Large intestine (tissue), 3 donors: Measurements from ENCODE around the gene CHST13. TPM values are rescaled to one million over a fixed set of nuclear protein-coding genes. Genes with fewer than 3 reads are reported as not detected.

Source experiments
- DNase-seq, 2 donors: peaks; one replicate each; pipeline versions ENCODE4 v3.0.0 to v3.0.0-alpha.2; 2013
- H3K27ac ChIP-seq: one replicate; pipeline ENCODE4 v1.5.1; 2013; ENCODE audit warnings: low read length
- H3K27me3 ChIP-seq: 2 replicates; pipeline ENCODE4 v1.6.1; 2013; ENCODE audit warnings: low read length; ENCODE audit not compliant: control insufficient read depth, insufficient read depth
- H3K36me3 ChIP-seq: 2 replicates; pipeline ENCODE4 v1.6.1; 2013; ENCODE audit warnings: low read length; ENCODE audit not compliant: control insufficient read depth, insufficient read depth
- H3K4me1 ChIP-seq: one replicate; pipeline ENCODE4 v1.6.1; 2013; ENCODE audit warnings: low read length; ENCODE audit not compliant: control insufficient read depth, insufficient read depth
- H3K4me3 ChIP-seq: one replicate; pipeline ENCODE4 v1.5.1; 2013; ENCODE audit warnings: low read length
- H3K9me3 ChIP-seq: one replicate; pipeline ENCODE4 v1.6.1; 2013; ENCODE audit warnings: mild to moderate bottlenecking, low read depth, low read length, moderate library complexity; ENCODE audit not compliant: control insufficient read depth
- WGBS: methylation state at CpG from one replicate; pipeline ENCODE4 v1.1.5; 2013; ENCODE audit warnings: low lambda C conversion rate; ENCODE audit not compliant: insufficient coverage; 5-methylcytosine and 5-hydroxymethylcytosine counted together
- polyA plus RNA-seq: library from polyadenylated mRNA; unstranded; fragments of 120-200 nt; gene quantifications from one replicate; pipeline ENCODE4 v1.2.1, GENCODE V29; 2013

The CHST13 gene
- polyA plus RNA-seq, 1 donor: 57.2 TPM

- Histone ChIP-seq H3K36me3 (no peaks in the 10 kb centered on the region), H3K4me3 (no peak overlapping the region), H3K9me3 (no peaks in the 10 kb centered on the region), H3K4me1 (peaks cover 15% of the 10 kb centered on the region), H3K27me3 (no peaks in the 10 kb centered on the region), H3K27ac (no peak overlapping the region)
- DNase-seq: no peak
- WGBS: no CpG with 5 or more reads among the region's 5 CpGs
These were observed 43.7 kb upstream of the CHST13 start for GRCh38 chr3:126480206-126480605.

- no CpG with 5 or more reads among the region's 8 CpGs for WGBS
- H3K36me3 ChIP-seq: no peaks in the 10 kb centered on the region
- H3K9me3 ChIP-seq: no peaks in the 10 kb centered on the region
- no peak overlapping the region for H3K4me3 ChIP-seq
- peaks cover 15% of the 10 kb centered on the region for H3K4me1 ChIP-seq
- DNase-seq: no peak
- no peak overlapping the region for H3K27ac ChIP-seq
- no peaks in the 10 kb centered on the region for H3K27me3 ChIP-seq
These were observed 43.1 kb upstream of the CHST13 start for GRCh38 chr3:126480861-126481260.

GRCh38 chr3:126481808-126482502, 42.0 kb upstream of the CHST13 start:
- H3K4me3 ChIP-seq: no peak overlapping the region
- peak overlapping the region; percentile 48 for H3K27ac ChIP-seq
- no peaks in the 10 kb centered on the region for H3K36me3 ChIP-seq
- no CpG with 5 or more reads among the region's 16 CpGs for WGBS
- H3K27me3 ChIP-seq: no peaks in the 10 kb centered on the region
- H3K9me3 ChIP-seq: no peaks in the 10 kb centered on the region
- peaks cover 15% of the 10 kb centered on the region for H3K4me1 ChIP-seq
- peak; percentile 81 to 88 for DNase-seq

- DNase-seq: no peak
- no peak overlapping the region for H3K4me3 ChIP-seq
- peak overlapping the region; percentile 13 for H3K27ac ChIP-seq
- peaks cover 15% of the 10 kb centered on the region for H3K4me1 ChIP-seq
- no CpG with 5 or more reads among the region's 15 CpGs for WGBS
- peaks cover 2% of the 10 kb centered on the region for H3K27me3 ChIP-seq
- no peaks in the 10 kb centered on the region for H3K36me3 ChIP-seq
- H3K9me3 ChIP-seq: no peaks in the 10 kb centered on the region
These were observed 41.3 kb upstream of the CHST13 start for GRCh38 chr3:126482503-126483255.

- no peak for DNase-seq
- Histone ChIP-seq H3K4me1 (peaks cover 15% of the 10 kb centered on the region), H3K9me3 (no peaks in the 10 kb centered on the region), H3K36me3 (no peaks in the 10 kb centered on the region), H3K27ac (no peak overlapping the region), H3K4me3 (no peak overlapping the region), H3K27me3 (peaks cover 4% of the 10 kb centered on the region)
- no CpG with 5 or more reads among the region's 14 CpGs for WGBS
These were observed 40.6 kb upstream of the CHST13 start for GRCh38 chr3:126483321-126483761.

- Histone ChIP-seq H3K9me3 (no peaks in the 10 kb centered on the region), H3K4me1 (peaks cover 15% of the 10 kb centered on the region), H3K36me3 (no peaks in the 10 kb centered on the region), H3K4me3 (no peak overlapping the region), H3K27ac (no peak overlapping the region), H3K27me3 (peaks cover 4% of the 10 kb centered on the region)
- no peak for DNase-seq
- WGBS: no CpG with 5 or more reads among the region's 3 CpGs
These were observed 39.8 kb upstream of the CHST13 start for GRCh38 chr3:126484148-126484547.

GRCh38 chr3:126484662-126485061, 39.3 kb upstream of the CHST13 start:
- no peaks in the 10 kb centered on the region for H3K36me3 ChIP-seq
- H3K9me3 ChIP-seq: no peaks in the 10 kb centered on the region
- no CpG with 5 or more reads among the region's 3 CpGs for WGBS
- no peak overlapping the region for H3K4me3 ChIP-seq
- DNase-seq: no peak
- peaks cover 4% of the 10 kb centered on the region for H3K27me3 ChIP-seq
- H3K4me1 ChIP-seq: peaks cover 15% of the 10 kb centered on the region
- no peak overlapping the region for H3K27ac ChIP-seq

- Histone ChIP-seq H3K4me1 (peaks cover 15% of the 10 kb centered on the region), H3K9me3 (no peaks in the 10 kb centered on the region), H3K27me3 (peaks cover 4% of the 10 kb centered on the region), H3K36me3 (no peaks in the 10 kb centered on the region), H3K4me3 (no peak overlapping the region), H3K27ac (no peak overlapping the region)
- no peak for DNase-seq
- WGBS: no CpG with 5 or more reads among the region's 8 CpGs
These were observed 38.6 kb upstream of the CHST13 start for GRCh38 chr3:126485176-126485897.

- no peak for DNase-seq
- Histone ChIP-seq H3K27ac (no peak overlapping the region), H3K4me1 (peaks cover 15% of the 10 kb centered on the region), H3K4me3 (no peak overlapping the region), H3K27me3 (peaks cover 4% of the 10 kb centered on the region), H3K9me3 (no peaks in the 10 kb centered on the region), H3K36me3 (no peaks in the 10 kb centered on the region)
- no CpG with 5 or more reads among the region's 9 CpGs for WGBS
These were observed 38.0 kb upstream of the CHST13 start for GRCh38 chr3:126485956-126486355.

- H3K27ac ChIP-seq: no peak overlapping the region
- no peak overlapping the region for H3K4me3 ChIP-seq
- peaks cover 4% of the 10 kb centered on the region for H3K27me3 ChIP-seq
- whole genome bisulfite sequencing: no CpG with 5 or more reads among the region's 14 CpGs
- H3K4me1 ChIP-seq: peaks cover 12% of the 10 kb centered on the region
- no peak for DNase-seq
- no peaks in the 10 kb centered on the region for H3K9me3 ChIP-seq
- H3K36me3 ChIP-seq: no peaks in the 10 kb centered on the region
These were observed 37.6 kb upstream of the CHST13 start for GRCh38 chr3:126486360-126486847.
